Astrocyte (in vitro differentiated cells and primary cell): Measurements from ENCODE around the gene SPSB3. TPM values are rescaled to one million over a fixed set of nuclear protein-coding genes. Genes with fewer than 3 reads are reported as not detected.

Experiments
- DNase-seq: peaks from one replicate; pipeline ENCODE4 v3.0.0-alpha.2; 2010; ENCODE audit warnings: low read depth
- FAIRE-seq: peaks from 2 replicates; lab custom pipeline; 2011; peaks lifted over from hg19 to GRCh38; lab: Jason Lieb, UNC
- H2AFZ ChIP-seq: 2 replicates; pipeline ENCODE4 v1.6.0; 2012; ENCODE audit warnings: low read depth, low read length, inconsistent platforms
- H3K27ac ChIP-seq: 2 replicates; pipeline ENCODE4 v1.5.1; 2011; ENCODE audit warnings: low read depth, low read length, inconsistent platforms
- H3K27me3 ChIP-seq: 2 replicates; pipeline ENCODE4 v1.6.0; 2011; ENCODE audit warnings: low read length, inconsistent platforms; ENCODE audit not compliant: insufficient read depth
- H3K36me3 ChIP-seq: 2 replicates; pipeline ENCODE4 v1.5.1; 2011; ENCODE audit warnings: low read length, inconsistent platforms; ENCODE audit not compliant: insufficient read depth
- H3K4me1 ChIP-seq: 2 replicates; pipeline ENCODE4 v1.5.1; 2011; ENCODE audit warnings: low read length, inconsistent platforms; ENCODE audit not compliant: insufficient read depth
- H3K4me2 ChIP-seq: 2 replicates; pipeline ENCODE4 v1.6.0; 2012; ENCODE audit warnings: low read length, inconsistent platforms
- H3K4me3 ChIP-seq: 2 replicates; pipeline ENCODE4 v1.5.1; 2011; ENCODE audit warnings: low read depth, mild to moderate bottlenecking, low read length, inconsistent platforms; ENCODE audit not compliant: insufficient read depth
- H3K79me2 ChIP-seq: 2 replicates; pipeline ENCODE4 v1.6.0; 2012; ENCODE audit warnings: mild to moderate bottlenecking, low read length, inconsistent platforms; ENCODE audit not compliant: insufficient read depth
- H3K9ac ChIP-seq: 2 replicates; pipeline ENCODE4 v1.6.0; 2012; ENCODE audit warnings: mild to moderate bottlenecking, low read length, inconsistent platforms
- H3K9me3 ChIP-seq: 2 replicates; pipeline ENCODE4 v1.5.1; 2012; ENCODE audit warnings: low read depth, mild to moderate bottlenecking, low read length, inconsistent platforms; ENCODE audit not compliant: insufficient read depth
- H4K20me1 ChIP-seq: 2 replicates; pipeline ENCODE4 v1.6.0; 2012; ENCODE audit warnings: low read length, inconsistent platforms; ENCODE audit not compliant: insufficient read depth
- H3K27ac Mint-ChIP-seq: one replicate; pipeline ENCODE4 v1.8.0; 2021; ENCODE audit warnings: mild to moderate bottlenecking, mixed read lengths; ENCODE audit not compliant: unreplicated experiment
- H3K27me3 Mint-ChIP-seq: one replicate; pipeline ENCODE4 v1.8.0; 2021; ENCODE audit warnings: low read depth, mixed read lengths; ENCODE audit not compliant: unreplicated experiment
- H3K36me3 Mint-ChIP-seq: one replicate; pipeline ENCODE4 v1.8.0; 2021; ENCODE audit warnings: low read depth, mixed read lengths; ENCODE audit not compliant: unreplicated experiment
- H3K4me1 Mint-ChIP-seq: one replicate; pipeline ENCODE4 v1.8.0; 2021; ENCODE audit warnings: low read depth, mixed read lengths; ENCODE audit not compliant: unreplicated experiment
- H3K4me3 Mint-ChIP-seq: one replicate; pipeline ENCODE4 v1.8.0; 2021; ENCODE audit warnings: mild to moderate bottlenecking, moderate library complexity, mixed read lengths; ENCODE audit not compliant: unreplicated experiment
- H3K9me3 Mint-ChIP-seq: one replicate; pipeline ENCODE4 v1.8.0; 2021; ENCODE audit warnings: mild to moderate bottlenecking, mixed read lengths; ENCODE audit not compliant: unreplicated experiment
- EZH2 ChIP-seq: IDR thresholded peaks from 2 replicates; pipeline ENCODE4 v1.6.1; 2012; ENCODE audit warnings: mild to moderate bottlenecking, low read length, inconsistent platforms; ENCODE audit not compliant: insufficient read depth
- total RNA-seq: library from RNA; stranded (reverse); gene quantifications from 2 replicates; pipeline ENCODE4 v1.2.1, GENCODE V29; 2021
- TF ChIP-seq, protein P1 (sequence below): IDR thresholded peaks from 2 replicates; pipeline ENCODE4 v1.5.1; 2011; ENCODE audit warnings: low read depth, mild to moderate bottlenecking, inconsistent platforms, low read length, moderate library complexity; ENCODE audit not compliant: insufficient read depth

The SPSB3 gene
- total RNA-seq, 1 donor from 2014 or later: 23.3 TPM

DNA sequence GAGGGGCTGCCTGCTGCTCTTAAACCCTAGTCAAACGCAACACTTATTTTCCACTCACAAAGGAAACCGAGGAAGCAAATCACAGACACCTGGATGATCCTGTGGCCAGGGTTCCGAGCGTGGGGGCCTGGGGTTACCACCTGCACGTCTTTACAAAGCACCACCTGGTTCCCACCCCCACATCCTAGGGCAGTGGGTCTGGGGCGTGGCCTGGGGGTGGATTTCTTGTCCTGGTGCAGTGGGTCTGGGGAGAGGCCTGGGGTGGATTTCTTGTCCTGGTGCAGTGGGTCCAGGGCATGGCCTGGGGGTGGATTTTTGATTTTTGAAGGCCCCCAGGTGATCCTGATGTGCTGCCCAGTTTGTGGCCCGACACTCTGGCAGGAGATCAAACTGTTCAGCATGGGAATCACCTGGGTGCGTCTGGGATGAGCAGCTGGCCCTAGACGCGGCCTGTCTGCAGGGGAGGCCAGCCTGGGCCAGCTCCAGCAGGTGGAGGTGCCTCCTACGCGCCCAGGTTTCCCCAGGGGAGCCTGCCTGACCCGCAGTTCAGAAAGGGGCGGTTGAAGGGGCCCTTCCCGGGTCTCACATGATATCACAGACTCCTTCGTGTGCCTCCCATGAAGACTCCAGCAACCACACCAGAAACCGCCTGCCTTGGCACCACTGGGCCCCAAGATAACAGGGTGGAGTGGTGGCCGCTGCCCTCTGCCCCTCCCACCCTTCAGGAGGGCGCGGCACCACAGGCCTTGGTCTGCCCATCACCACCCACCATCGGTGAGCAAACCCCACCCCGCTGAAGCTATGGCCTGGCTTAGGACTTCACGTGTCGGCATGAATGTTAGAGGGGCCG is 38.0 kb upstream of the SPSB3 start:
- H3K4me3 Mint-ChIP-seq: no peak overlapping the region
- no peak overlapping the region for H2AFZ ChIP-seq
- H3K27me3 Mint-ChIP-seq: no peaks in the 10 kb centered on the region
- H3K4me2 ChIP-seq: no peak overlapping the region
- no peaks in the 10 kb centered on the region for H3K9me3 Mint-ChIP-seq
- peaks cover 3% of the 10 kb centered on the region for H3K79me2 ChIP-seq
- no peaks in the 10 kb centered on the region for H3K4me1 Mint-ChIP-seq
- FAIRE-seq (no peak), DNase-seq (no peak)
- H3K27ac Mint-ChIP-seq: no peak overlapping the region
- H3K9me3 ChIP-seq: no peaks in the 10 kb centered on the region
- TF ChIP-seq EZH2: no peak
- TF ChIP-seq, protein P1, sequence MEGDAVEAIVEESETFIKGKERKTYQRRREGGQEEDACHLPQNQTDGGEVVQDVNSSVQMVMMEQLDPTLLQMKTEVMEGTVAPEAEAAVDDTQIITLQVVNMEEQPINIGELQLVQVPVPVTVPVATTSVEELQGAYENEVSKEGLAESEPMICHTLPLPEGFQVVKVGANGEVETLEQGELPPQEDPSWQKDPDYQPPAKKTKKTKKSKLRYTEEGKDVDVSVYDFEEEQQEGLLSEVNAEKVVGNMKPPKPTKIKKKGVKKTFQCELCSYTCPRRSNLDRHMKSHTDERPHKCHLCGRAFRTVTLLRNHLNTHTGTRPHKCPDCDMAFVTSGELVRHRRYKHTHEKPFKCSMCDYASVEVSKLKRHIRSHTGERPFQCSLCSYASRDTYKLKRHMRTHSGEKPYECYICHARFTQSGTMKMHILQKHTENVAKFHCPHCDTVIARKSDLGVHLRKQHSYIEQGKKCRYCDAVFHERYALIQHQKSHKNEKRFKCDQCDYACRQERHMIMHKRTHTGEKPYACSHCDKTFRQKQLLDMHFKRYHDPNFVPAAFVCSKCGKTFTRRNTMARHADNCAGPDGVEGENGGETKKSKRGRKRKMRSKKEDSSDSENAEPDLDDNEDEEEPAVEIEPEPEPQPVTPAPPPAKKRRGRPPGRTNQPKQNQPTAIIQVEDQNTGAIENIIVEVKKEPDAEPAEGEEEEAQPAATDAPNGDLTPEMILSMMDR: no peak
- no peaks in the 10 kb centered on the region for H3K4me1 ChIP-seq
- H3K27me3 ChIP-seq: no peaks in the 10 kb centered on the region
- no peaks in the 10 kb centered on the region for H3K36me3 ChIP-seq
- H3K4me3 ChIP-seq: no peak overlapping the region
- H3K36me3 Mint-ChIP-seq: peaks cover 6% of the 10 kb centered on the region
- no peak overlapping the region for H3K9ac ChIP-seq
- H3K27ac ChIP-seq: no peak overlapping the region
- H4K20me1 ChIP-seq: peaks cover 11% of the 10 kb centered on the region

DNA sequence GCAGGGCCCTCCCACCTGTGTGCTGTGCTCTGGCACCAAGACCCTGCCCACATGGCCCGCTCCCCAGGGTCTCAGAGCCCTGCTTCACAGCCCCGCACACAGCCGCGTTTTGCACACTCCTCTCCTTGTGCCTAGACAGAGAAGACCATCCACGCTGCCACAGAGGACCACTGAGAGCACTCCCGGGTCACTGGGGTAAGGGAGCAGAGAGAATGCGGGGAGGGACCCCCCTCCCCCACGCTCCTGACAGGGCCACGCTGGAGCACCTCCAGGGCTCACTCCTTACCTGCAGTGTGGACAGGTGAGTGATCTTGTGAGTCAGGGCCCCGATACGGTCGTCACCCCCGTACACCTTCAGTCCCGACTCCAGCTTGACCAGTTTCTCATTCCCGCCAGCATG is 37.2 kb upstream of the SPSB3 start:
- Histone ChIP-seq H3K9ac (no peak overlapping the region), H3K36me3 (no peaks in the 10 kb centered on the region), H2AFZ (no peak overlapping the region), H3K4me3 (no peak overlapping the region), H4K20me1 (peaks cover 9% of the 10 kb centered on the region), H3K27me3 (no peaks in the 10 kb centered on the region), H3K27ac (no peak overlapping the region), H3K79me2 (no peaks in the 10 kb centered on the region), H3K4me2 (no peak overlapping the region), H3K9me3 (no peaks in the 10 kb centered on the region), H3K4me1 (no peaks in the 10 kb centered on the region)
- no peaks in the 10 kb centered on the region for H3K4me1 Mint-ChIP-seq
- no peak overlapping the region for H3K27ac Mint-ChIP-seq
- H3K4me3 Mint-ChIP-seq: no peak overlapping the region
- no peaks in the 10 kb centered on the region for H3K9me3 Mint-ChIP-seq
- H3K27me3 Mint-ChIP-seq: no peaks in the 10 kb centered on the region
- peaks cover 9% of the 10 kb centered on the region for H3K36me3 Mint-ChIP-seq
- FAIRE-seq: no peak
- TF ChIP-seq, protein P1: no peak
- no peak for TF ChIP-seq EZH2
- no peak for DNase-seq
